H1 (cell line): ENCODE measurements around the gene SLCO4A1. TPM values are rescaled to one million over a fixed set of nuclear protein-coding genes. Genes with fewer than 3 reads are reported as not detected.

Experiments used
- JUN ChIP-seq: IDR thresholded peaks from 2 replicates; pipeline ENCODE4 v1.6.1; 2011; ENCODE audit warnings: low read depth, mild to moderate bottlenecking, improper control_type of control experiment, low read length
- JUND ChIP-seq: IDR thresholded peaks from 2 replicates; pipeline ENCODE4 v1.6.1; 2011; ENCODE audit warnings: mild to moderate bottlenecking, improper control_type of control experiment, low read length
- KDM4A ChIP-seq: IDR thresholded peaks from one replicate; pipeline ENCODE4 v1.7.1; 2012; ENCODE audit warnings: low read depth, mild to moderate bottlenecking, moderate library complexity, low read length, inconsistent platforms; ENCODE audit not compliant: severe bottlenecking
- NRF1 ChIP-seq: IDR thresholded peaks from 2 replicates; pipeline ENCODE4 v1.6.1; 2011; ENCODE audit warnings: mild to moderate bottlenecking, low read depth, low read length, improper control_type of control experiment
- RBBP5 ChIP-seq: IDR thresholded peaks from 2 replicates; pipeline ENCODE4 v1.7.1; 2012; ENCODE audit warnings: low read depth, mild to moderate bottlenecking, inconsistent platforms, low read length, moderate library complexity, borderline replicate concordance
- RXRA ChIP-seq: IDR thresholded peaks from 2 replicates; pipeline ENCODE4 v1.6.1; 2011; ENCODE audit warnings: low read depth, mild to moderate bottlenecking, low read length, moderate library complexity; ENCODE audit not compliant: insufficient read depth
- SP2 ChIP-seq: IDR thresholded peaks from 2 replicates; pipeline ENCODE4 v1.6.1; 2012; ENCODE audit warnings: mild to moderate bottlenecking, low read length, inconsistent platforms
- SRF ChIP-seq: IDR thresholded peaks from 2 replicates; pipeline ENCODE4 v1.6.1; 2011; ENCODE audit warnings: mild to moderate bottlenecking, low read depth, low read length, moderate library complexity
- polyA plus RNA-seq, 7 experiments: library from polyadenylated mRNA; depleted of rRNA in 3 of 7; stranded (reverse) in 5 of 7; unstranded in 2 of 7; fragments of >200 nt in 5 of 7; fragments of 200-250 nt in 2 of 7; gene quantifications; 1 replicate in 5 of 7; 2 replicates in 1 of 7; 4 replicates in 1 of 7; pipeline versions ENCODE4 v1.2.1 to v1.2.3, GENCODE V29; 2011 to 2013; ENCODE audit warnings: missing spikeins in 2 of 7, mixed read lengths in 2 of 7
- total RNA-seq: library from RNA; stranded (reverse); fragmentation: NEBNext Ultra II Directional; extraction: Animal tissue kit (Norgen Biotek cat#: 25700); gene quantifications from 2 replicates; pipeline ENCODE4 v1.2.1, GENCODE V29; 2021

Gene SLCO4A1
- total and polyA plus RNA-seq, 2 of the 8 experiments (the other 6 are each of a cell fraction or from before 2014, with no cell fraction given), result 10.5 to 18.5 TPM

DNA sequence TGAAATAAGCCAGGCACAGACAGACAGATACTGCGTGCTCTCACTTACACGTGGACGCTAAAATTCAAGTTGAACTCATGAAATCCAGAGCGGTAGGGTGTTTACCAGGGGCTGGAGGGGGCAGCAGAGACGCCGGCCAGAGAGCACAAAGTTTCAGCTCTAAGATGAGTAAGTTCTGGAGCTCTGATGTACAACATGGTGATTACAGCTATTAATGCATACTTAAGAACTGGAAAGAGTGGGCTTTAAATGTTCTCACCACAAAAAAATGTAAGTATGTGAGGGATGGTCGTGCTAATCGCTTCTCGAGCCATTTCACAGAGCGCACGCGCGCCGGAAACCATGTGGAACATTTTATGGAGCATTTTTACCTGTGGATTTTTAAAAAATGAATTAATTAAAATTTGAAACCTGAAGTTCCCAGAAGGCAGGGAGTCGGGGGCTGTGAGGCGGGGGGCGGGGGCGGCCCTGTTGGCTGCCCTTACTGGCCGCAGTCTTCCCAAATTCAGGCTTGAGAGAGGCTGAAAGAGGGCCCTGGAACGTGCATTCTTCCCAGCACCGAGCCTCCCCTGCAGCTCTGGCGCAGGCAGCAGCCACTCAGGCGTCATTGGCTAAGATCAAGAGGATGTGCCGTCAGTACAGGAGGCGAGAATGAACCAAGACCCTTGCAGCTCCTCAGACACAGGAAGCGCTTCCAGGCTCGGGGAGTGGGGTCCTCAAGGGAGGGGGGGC lies 8.5 kb upstream of the SLCO4A1 start (continued):
- TF ChIP-seq RBBP5 (no peak), KDM4A (no peak), SRF (no peak), JUND (no peak), NRF1 (no peak), RXRA (no peak), JUN (no peak), SP2 (no peak)
